Dermis lymphatic vessel endothelial cell (primary cell): ENCODE measurements around the gene SCGB2A2. TPM values are rescaled to one million over a fixed set of nuclear protein-coding genes. Genes with fewer than 3 reads are reported as not detected.

Experiments
- total RNA-seq: library from RNA; depleted of rRNA; stranded (reverse); fragments of >200 nt; gene quantifications from 2 replicates; pipeline ENCODE4 v1.2.1, GENCODE V29; 2014

The SCGB2A2 gene
- total RNA-seq: not detected in 2 replicates

DNA sequence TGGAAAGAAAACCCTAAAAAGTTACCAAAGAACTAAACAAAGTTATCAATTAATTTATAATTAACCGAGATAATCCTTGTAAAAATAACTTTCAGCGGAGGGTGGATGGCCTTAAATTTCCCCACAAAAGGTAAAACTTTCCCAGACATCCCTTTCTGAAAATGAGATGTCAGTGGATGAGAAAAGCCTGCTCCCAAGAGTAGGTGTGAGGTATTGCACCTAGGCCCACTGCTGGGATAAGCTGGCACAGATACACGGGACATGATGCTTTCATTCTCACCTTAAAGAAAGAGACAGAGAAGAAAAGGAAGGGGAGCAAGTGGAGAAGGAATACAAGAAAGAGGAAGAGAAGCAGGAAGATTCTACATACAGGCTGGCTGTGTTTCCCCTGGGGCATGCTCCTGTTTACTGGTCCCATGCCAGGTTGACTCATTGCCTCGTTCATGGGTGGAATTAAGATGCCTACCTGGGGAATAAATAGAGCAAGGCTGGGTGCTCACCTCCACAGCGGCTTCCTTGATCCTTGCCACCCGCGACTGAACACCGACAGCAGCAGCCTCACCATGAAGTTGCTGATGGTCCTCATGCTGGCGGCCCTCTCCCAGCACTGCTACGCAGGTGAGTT, at the start of gene SCGB2A2:
Gene SCGB2A2, plus strand, starts transcription at position 505 of the 625 bp plus-strand sequence. Its CDS starts 59 bp downstream, at position 564.

GRCh38 chr11:62242021-62242420, 27.9 kb upstream of the SCGB2A2 start, which contains the start of gene SCGB1D2:
Gene SCGB1D2 (plus strand): TSS chr11:62242239. CDS start chr11:62242308, 69 bp downstream.

DNA sequence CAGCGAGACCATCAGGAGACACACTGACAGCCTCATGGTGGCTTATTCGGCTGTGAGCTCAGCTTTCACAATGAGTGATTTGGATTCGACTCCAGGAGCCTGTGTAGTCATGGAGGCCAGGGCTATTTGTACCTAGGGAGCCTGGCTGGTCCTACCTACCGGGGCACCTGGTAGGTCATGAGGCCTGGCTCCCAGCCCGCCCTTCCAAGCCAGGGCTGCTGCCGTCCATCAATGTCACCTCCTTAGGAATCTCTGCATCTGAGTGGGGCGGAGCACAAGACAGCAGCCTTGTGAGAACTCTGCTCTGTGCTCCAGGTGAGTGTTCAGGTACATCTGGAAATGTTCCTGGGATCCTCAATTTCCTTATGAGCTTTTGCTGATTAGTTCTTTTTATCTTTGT, 29.0 kb downstream of the SCGB2A2 start, which contains the start of gene SCGB1D4:
Gene SCGB1D4, minus strand, starts transcription at position 101 of the 400 bp plus-strand sequence. Its CDS starts 65 bp downstream, at position 36.

Other genes with a start within 250 kb of the SCGB2A2 start
- gene INCENP, start 146.1 kb upstream of the SCGB2A2 start, total RNA-seq: 7.9 and 9.3 TPM in 2 replicates
- not detected in 2 replicates for gene SCGB1D1, start 79.9 kb upstream of the SCGB2A2 start, total RNA-seq
- not detected in 2 replicates for gene SCGB2A1, start 61.5 kb upstream of the SCGB2A2 start, total RNA-seq
- not detected in 2 replicates for gene SCGB1D2, start 27.9 kb upstream of the SCGB2A2 start, total RNA-seq
- gene SCGB1D4, start 28.9 kb downstream of the SCGB2A2 start, total RNA-seq: not detected in 2 replicates
- 2.1 and 36.5 TPM in 2 replicates for gene ASRGL1, start 67.3 kb downstream of the SCGB2A2 start, total RNA-seq
- not detected in 2 replicates for gene SCGB1A1, start 148.9 kb downstream of the SCGB2A2 start, total RNA-seq